Neural crest cell (in vitro differentiated cells): ENCODE results near the gene GREB1L. TPM values are rescaled to one million over a fixed set of nuclear protein-coding genes. Genes with fewer than 3 reads are reported as not detected.

Experiments used
- DNase-seq: peaks from one replicate; pipeline ENCODE4 v3.0.0; 2021; ENCODE audit warnings: low read depth, mixed read lengths, low spot score
- H3K27ac Mint-ChIP-seq: one replicate; pipeline ENCODE4 v1.8.0; 2021; ENCODE audit warnings: mild to moderate bottlenecking, mixed read lengths; ENCODE audit not compliant: unreplicated experiment
- H3K27me3 Mint-ChIP-seq: 2 replicates; pipeline ENCODE4 v1.8.0; 2021; ENCODE audit warnings: low read depth, mild to moderate bottlenecking, mixed read lengths
- H3K36me3 Mint-ChIP-seq: 2 replicates; pipeline ENCODE4 v1.8.0; 2021; ENCODE audit warnings: low read depth, mild to moderate bottlenecking, mixed read lengths
- H3K4me1 Mint-ChIP-seq: 2 replicates; pipeline ENCODE4 v1.8.0; 2021; ENCODE audit warnings: mixed read lengths
- H3K4me3 Mint-ChIP-seq: one replicate; pipeline ENCODE4 v1.8.0; 2021; ENCODE audit warnings: mild to moderate bottlenecking, mixed read lengths
- H3K9me3 Mint-ChIP-seq: 2 replicates; pipeline ENCODE4 v1.8.0; 2021; ENCODE audit warnings: mixed read lengths
- total RNA-seq: library from RNA; stranded (reverse); gene quantifications from 2 replicates; pipeline ENCODE4 v1.2.1, GENCODE V29; 2021
- TF ChIP-seq, protein P1 (sequence below): fragments of 200-600 bp; sonication (generic); conservative IDR thresholded peaks from 2 replicates; pipeline ENCODE4 v1.5.0; 2021; ENCODE audit warnings: antibody characterized with exemption, mild to moderate bottlenecking

Gene GREB1L
- total RNA-seq, 1 donor from 2014 or later: 80.5 TPM

DNA sequence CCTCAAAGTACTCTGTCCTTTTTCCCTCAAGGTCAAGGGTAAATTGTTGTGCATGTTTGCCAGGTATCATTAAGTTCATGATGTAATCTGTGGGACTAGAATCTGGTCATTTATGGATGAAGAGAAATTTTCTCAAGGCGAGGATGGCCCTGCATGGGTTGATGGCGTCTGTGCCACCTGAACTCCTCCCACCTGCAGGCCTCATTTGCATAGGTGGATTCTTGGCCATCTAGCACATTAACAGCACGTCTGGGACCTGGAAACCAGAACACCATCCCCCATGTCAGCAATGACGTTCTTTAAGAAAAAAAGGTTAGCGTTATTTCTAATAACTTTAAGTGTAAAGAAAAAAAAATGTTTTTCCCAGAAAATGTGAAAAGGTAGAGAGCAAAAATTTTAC is 212.7 kb downstream of the GREB1L start:
- TF ChIP-seq, protein P1, sequence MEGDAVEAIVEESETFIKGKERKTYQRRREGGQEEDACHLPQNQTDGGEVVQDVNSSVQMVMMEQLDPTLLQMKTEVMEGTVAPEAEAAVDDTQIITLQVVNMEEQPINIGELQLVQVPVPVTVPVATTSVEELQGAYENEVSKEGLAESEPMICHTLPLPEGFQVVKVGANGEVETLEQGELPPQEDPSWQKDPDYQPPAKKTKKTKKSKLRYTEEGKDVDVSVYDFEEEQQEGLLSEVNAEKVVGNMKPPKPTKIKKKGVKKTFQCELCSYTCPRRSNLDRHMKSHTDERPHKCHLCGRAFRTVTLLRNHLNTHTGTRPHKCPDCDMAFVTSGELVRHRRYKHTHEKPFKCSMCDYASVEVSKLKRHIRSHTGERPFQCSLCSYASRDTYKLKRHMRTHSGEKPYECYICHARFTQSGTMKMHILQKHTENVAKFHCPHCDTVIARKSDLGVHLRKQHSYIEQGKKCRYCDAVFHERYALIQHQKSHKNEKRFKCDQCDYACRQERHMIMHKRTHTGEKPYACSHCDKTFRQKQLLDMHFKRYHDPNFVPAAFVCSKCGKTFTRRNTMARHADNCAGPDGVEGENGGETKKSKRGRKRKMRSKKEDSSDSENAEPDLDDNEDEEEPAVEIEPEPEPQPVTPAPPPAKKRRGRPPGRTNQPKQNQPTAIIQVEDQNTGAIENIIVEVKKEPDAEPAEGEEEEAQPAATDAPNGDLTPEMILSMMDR: no peak
- Mint-ChIP-seq H3K27ac (no peak overlapping the region), H3K36me3 (peaks cover 21% of the 10 kb centered on the region), H3K27me3 (no peaks in the 10 kb centered on the region), H3K4me3 (no peak overlapping the region), H3K9me3 (no peaks in the 10 kb centered on the region), H3K4me1 (peaks cover 14% of the 10 kb centered on the region)
- no peak for DNase-seq

DNA sequence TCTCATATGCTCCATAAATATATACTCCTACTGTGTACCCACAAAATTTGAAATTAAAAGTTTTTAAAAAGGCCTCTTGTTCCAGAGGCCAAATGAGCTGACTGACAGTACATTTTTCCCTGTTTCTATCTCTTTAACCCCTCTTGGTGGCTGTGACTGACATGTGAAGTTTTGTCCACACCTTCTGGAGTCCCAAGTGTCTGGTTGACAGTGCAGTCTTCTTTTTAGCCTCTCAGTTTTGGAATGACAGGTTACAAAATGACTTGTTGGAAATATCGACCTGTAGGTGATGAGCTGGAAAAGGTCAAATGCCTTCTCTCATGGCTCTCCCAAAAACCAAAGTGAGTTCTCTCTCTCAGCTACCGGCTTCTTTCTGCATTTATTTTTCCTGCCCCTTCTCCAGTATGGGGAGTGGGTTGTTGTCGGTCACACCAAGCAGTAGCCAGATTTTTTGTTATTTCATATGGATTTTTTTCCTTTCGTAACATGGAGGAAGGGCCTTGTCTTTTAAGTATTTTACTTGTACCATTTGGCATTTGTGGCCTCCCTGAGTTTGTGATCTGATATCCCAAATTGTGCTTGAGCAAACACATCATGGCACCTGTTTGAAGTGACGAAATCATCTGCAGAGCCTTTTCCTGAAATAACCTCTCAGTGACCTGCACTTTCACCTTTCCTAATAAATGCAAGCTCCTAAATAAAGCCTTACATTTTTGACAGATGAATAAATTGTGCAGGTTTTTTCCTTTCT is 214.6 kb downstream of the GREB1L start:
- Mint-ChIP-seq H3K27ac (peak overlapping the region; percentile 57), H3K36me3 (peaks cover 26% of the 10 kb centered on the region), H3K4me1 (peaks cover 14% of the 10 kb centered on the region), H3K9me3 (no peaks in the 10 kb centered on the region), H3K4me3 (no peak overlapping the region), H3K27me3 (no peaks in the 10 kb centered on the region)
- no peak for DNase-seq
- TF ChIP-seq, protein P1: no peak

DNA sequence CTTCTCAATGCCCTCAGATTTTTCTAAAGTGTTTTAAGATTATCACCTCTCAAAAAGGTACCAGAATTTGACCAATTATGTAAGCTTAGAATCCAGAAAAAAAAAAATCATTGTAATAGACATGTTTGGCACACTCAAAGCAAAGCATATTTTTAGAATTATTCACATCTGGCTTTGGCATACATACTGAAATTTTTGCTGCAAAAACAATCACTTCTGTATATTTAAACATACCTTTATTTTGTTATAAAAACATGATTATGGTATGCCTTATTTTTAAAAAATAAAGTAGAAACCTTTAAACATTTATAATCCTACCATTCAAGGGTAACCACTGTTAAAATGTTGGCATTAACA is 215.1 kb downstream of the GREB1L start:
- no peak overlapping the region for H3K4me3 Mint-ChIP-seq
- no peaks in the 10 kb centered on the region for H3K27me3 Mint-ChIP-seq
- no peak for DNase-seq
- peaks cover 30% of the 10 kb centered on the region for H3K36me3 Mint-ChIP-seq
- H3K9me3 Mint-ChIP-seq: no peaks in the 10 kb centered on the region
- H3K27ac Mint-ChIP-seq: no peak overlapping the region
- H3K4me1 Mint-ChIP-seq: peaks cover 10% of the 10 kb centered on the region
- TF ChIP-seq, protein P1: no peak

DNA sequence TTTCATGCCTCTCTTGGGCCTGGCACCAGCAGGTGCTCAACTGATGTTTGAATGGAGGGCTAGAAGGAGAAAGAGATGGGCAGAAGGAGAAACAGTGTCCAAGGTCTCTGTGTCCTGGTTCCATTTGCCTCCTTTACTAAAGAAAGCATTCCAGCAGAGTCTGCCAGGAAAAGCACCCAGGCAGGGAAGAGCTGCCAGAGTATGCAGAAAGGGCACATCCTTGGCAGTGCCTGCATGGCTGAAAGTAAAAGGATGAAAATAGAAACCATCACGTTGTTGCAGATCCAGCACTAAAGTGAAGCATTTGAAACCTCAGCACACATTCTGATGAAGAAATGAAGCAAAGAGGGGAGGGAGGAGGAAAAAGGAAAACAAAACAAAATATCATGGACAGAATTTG is 216.3 kb downstream of the GREB1L start:
- DNase-seq: no peak
- Mint-ChIP-seq H3K4me1 (peaks cover 4% of the 10 kb centered on the region), H3K4me3 (no peak overlapping the region), H3K27me3 (no peaks in the 10 kb centered on the region), H3K27ac (no peak overlapping the region), H3K9me3 (no peaks in the 10 kb centered on the region), H3K36me3 (peaks cover 31% of the 10 kb centered on the region)
- TF ChIP-seq, protein P1: no peak

DNA sequence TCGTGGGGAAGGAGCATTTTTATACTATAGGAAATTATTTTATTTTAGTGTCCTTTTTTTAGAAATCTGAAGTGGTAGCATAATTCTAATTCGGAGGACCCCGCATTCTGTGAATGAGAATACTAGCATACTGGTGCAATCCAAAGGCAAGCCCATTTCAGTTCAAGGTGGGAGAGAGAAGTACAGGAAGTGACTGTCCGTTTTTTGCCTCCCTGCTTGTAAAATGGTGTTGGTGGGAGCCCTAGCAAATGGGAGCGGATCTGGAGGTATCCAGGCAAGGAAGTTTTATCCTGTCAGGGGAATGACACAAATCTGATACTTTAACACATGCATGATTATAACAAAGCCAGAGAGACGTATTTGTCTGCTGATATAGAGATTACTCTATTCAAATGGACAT is 216.8 kb downstream of the GREB1L start:
- Mint-ChIP-seq H3K9me3 (no peaks in the 10 kb centered on the region), H3K36me3 (peaks cover 28% of the 10 kb centered on the region), H3K4me3 (no peak overlapping the region), H3K27me3 (no peaks in the 10 kb centered on the region), H3K4me1 (no peaks in the 10 kb centered on the region), H3K27ac (no peak overlapping the region)
- no peak for DNase-seq
- TF ChIP-seq, protein P1: no peak
